ENCODE measurements around the gene MRTFA. TPM values are rescaled to one million over a fixed set of nuclear protein-coding genes. Genes with fewer than 3 reads are reported as not detected.

The MRTFA gene
- total RNA-seq, 2 donors from 2014 or later: 71.8 to 129 TPM

DNA sequence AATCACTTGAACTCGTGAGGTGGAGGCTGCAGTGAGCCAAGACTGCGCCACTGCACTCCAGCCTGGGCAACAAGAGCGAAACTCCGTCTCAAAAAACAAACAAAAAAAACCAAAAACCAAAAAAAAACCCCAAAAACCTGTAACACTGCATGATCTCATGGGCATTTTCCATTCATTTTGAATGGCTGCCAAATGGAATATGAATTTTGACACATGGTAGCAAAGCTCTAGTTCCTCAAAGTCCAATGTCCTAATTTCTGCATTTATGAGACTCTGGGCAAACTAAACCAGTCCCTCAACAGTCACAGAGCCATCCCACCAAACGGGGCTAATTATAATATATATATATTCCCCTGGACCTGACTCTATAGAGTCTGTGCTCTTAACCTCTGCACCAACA lies 204.4 kb downstream of the MRTFA start:
- TF ChIP-seq, protein P1, sequence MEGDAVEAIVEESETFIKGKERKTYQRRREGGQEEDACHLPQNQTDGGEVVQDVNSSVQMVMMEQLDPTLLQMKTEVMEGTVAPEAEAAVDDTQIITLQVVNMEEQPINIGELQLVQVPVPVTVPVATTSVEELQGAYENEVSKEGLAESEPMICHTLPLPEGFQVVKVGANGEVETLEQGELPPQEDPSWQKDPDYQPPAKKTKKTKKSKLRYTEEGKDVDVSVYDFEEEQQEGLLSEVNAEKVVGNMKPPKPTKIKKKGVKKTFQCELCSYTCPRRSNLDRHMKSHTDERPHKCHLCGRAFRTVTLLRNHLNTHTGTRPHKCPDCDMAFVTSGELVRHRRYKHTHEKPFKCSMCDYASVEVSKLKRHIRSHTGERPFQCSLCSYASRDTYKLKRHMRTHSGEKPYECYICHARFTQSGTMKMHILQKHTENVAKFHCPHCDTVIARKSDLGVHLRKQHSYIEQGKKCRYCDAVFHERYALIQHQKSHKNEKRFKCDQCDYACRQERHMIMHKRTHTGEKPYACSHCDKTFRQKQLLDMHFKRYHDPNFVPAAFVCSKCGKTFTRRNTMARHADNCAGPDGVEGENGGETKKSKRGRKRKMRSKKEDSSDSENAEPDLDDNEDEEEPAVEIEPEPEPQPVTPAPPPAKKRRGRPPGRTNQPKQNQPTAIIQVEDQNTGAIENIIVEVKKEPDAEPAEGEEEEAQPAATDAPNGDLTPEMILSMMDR (IDR thresholded peaks at IDR 0.05): no peak
- ATAC-seq (ENCODE audit: insufficient number of reproducible peaks, low FRiP score, low read depth) (no peak), DNase-seq (ENCODE audit: low spot score) (no peak)
- Histone ChIP-seq H3K9me3 (no peaks in the 10 kb centered on the region), H3K27me3 (replicated peaks; ENCODE audit: insufficient read depth) (no peaks in the 10 kb centered on the region), H3K4me3 (no peak overlapping the region), H3K4me1 (ENCODE audit: control insufficient read depth in 1 of 2, low read depth in 2 of 2) (peaks cover 27 to 33% of the 10 kb centered on the region in 2 donors), H3K27ac (no peak overlapping the region), H3K36me3 (peaks cover 24% of the 10 kb centered on the region)

GRCh38 chr22:40430991-40431390 lies 205.5 kb downstream of the MRTFA start:
- Histone ChIP-seq H3K4me1 (ENCODE audit: control insufficient read depth in 1 of 2, low read depth in 2 of 2) (peaks cover 15 to 22% of the 10 kb centered on the region in 2 donors), H3K36me3 (peaks cover 24% of the 10 kb centered on the region), H3K4me3 (no peak overlapping the region), H3K27ac (no peak overlapping the region), H3K9me3 (no peaks in the 10 kb centered on the region), H3K27me3 (replicated peaks; ENCODE audit: insufficient read depth) (no peaks in the 10 kb centered on the region)
- ATAC-seq (ENCODE audit: insufficient number of reproducible peaks, low FRiP score, low read depth): no peak
- TF ChIP-seq, protein P1 (IDR thresholded peaks at IDR 0.05): no peak
- no peak for DNase-seq (ENCODE audit: low spot score)

- H3K9me3 ChIP-seq: no peaks in the 10 kb centered on the region
- H3K36me3 ChIP-seq: peaks cover 38% of the 10 kb centered on the region
- peaks cover 15 to 19% of the 10 kb centered on the region in 2 donors for H3K4me1 ChIP-seq (ENCODE audit: control insufficient read depth in 1 of 2, low read depth in 2 of 2)
- H3K4me3 ChIP-seq: no peak overlapping the region
- ATAC-seq (ENCODE audit: insufficient number of reproducible peaks, low FRiP score, low read depth): no peak
- no peak for DNase-seq (ENCODE audit: low spot score)
- H3K27ac ChIP-seq: no peak overlapping the region
- H3K27me3 ChIP-seq (replicated peaks; ENCODE audit: insufficient read depth): no peaks in the 10 kb centered on the region
- TF ChIP-seq, protein P1 (IDR thresholded peaks at IDR 0.05): no peak
Observed at GRCh38 chr22:40429481-40429880, 207.0 kb downstream of the MRTFA start.

GRCh38 chr22:40428796-40429195 lies 207.7 kb downstream of the MRTFA start:
- no peaks in the 10 kb centered on the region for H3K27me3 ChIP-seq (replicated peaks; ENCODE audit: insufficient read depth)
- H3K4me1 ChIP-seq (ENCODE audit: control insufficient read depth in 1 of 2, low read depth in 2 of 2): peaks cover 15 to 19% of the 10 kb centered on the region in 2 donors
- DNase-seq (ENCODE audit: low spot score): no peak
- TF ChIP-seq, protein P1 (IDR thresholded peaks at IDR 0.05): no peak
- no peak overlapping the region for H3K4me3 ChIP-seq
- no peak overlapping the region for H3K27ac ChIP-seq
- peaks cover 40% of the 10 kb centered on the region for H3K36me3 ChIP-seq
- ATAC-seq (ENCODE audit: insufficient number of reproducible peaks, low FRiP score, low read depth): no peak
- no peaks in the 10 kb centered on the region for H3K9me3 ChIP-seq

DNA sequence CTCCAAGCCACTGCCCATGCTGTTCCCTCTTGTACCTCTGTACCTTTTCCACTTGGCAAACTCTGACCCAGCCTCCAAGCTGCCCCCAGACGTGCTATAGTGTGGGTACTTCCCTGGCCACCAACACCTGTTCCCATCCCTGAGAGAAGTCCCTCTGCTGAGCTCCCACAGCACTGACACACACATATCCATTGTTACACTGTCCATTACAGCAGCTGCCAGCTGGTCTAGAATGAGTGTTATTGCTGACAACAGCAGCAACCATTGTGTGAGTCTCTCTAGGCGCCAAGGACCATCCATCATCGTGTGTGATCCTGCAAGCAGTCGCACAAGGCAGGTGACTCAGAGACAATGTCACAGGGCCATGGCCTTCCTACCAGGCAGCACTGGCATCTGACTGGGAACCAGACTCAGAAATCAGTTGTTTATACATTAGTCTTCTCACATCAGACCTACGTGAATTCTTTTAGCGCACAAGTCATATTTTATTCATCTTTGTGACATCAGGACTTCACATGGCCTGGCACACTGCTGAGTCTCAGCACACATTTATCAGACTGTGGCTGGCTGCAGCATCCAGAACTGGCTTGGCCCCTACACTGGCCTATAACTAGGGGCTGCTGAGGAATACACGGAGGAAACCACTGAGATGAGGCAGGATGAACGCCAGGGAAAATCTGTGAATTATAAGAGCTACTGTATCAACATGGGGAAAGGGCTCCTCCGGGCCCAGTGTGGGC lies 209.8 kb downstream of the MRTFA start:
- no peak for ATAC-seq (ENCODE audit: insufficient number of reproducible peaks, low FRiP score, low read depth)
- no peaks in the 10 kb centered on the region for H3K9me3 ChIP-seq
- H3K4me1 ChIP-seq (ENCODE audit: control insufficient read depth in 1 of 2, low read depth in 2 of 2): peaks cover 8 to 12% of the 10 kb centered on the region in 2 donors
- peaks cover 56% of the 10 kb centered on the region for H3K36me3 ChIP-seq
- TF ChIP-seq, protein P1 (IDR thresholded peaks at IDR 0.05): no peak
- DNase-seq (ENCODE audit: low spot score): no peak
- H3K27me3 ChIP-seq (replicated peaks; ENCODE audit: insufficient read depth): no peaks in the 10 kb centered on the region
- H3K27ac ChIP-seq: no peak overlapping the region
- no peak overlapping the region for H3K4me3 ChIP-seq

Data from thoracic aorta (tissue), 2 donors.